HTR-8/SVneo (cell line): ENCODE data around the gene COA4.

ENCODE experiments used
- DNase-seq: peaks from one replicate; pipeline ENCODE4 v3.0.0; 2011; ENCODE audit warnings: low spot score, mixed read lengths; ENCODE audit not compliant: insufficient read length
- FAIRE-seq: peaks from 2 replicates; lab custom pipeline; 2011; peaks lifted over from hg19 to GRCh38; lab: Jason Lieb, UNC

The COA4 gene

DNA sequence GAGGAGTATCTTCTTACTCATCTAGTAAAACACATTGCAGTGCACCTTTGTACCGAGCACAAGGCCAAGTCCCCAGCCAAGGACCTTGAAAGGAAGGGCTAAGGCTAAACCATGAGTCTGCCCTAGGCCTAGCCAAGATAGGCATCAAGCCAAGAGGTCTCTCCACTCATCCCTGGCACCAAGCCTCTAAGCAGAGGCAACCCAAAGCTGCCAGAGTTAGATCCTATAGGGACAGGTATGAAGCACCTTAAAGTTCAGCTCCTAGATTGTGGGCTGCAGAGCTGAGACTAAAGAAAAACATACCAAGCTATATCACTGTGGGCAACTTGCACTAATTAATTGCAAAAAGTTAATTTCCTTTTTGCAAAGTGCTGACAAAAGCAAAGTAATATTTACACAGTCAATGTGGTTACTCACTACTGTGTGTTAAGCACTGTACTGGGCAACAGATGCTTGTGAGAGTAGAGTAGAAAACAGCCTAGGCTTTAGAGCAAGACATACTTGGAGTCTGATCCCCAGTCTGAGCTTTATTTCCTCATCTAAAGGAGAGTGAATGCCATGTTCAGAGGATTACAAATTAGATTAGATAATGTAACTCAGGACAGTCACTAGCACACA, 7.2 kb downstream of the COA4 start:
- DNase-seq: no peak
- FAIRE-seq: no peak

DNA sequence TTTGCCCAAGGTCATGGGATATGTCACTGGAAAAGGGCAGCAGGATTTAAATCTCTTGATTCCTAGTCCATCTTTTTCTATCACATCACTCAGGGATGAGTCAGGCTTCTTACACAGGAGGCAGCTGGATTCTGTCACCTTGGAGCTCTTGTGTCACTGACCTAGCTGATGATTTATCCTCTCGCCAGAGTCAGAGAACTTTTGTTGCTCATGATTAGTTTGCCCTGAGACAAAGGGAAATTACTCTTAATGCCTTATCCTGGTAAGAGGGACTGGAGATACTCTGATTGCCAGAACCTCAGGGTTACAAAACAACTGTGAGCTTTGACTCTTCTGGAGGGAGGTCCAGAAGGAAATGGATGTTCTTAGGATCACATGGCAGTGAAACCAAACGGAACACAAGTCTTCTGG, 10.1 kb downstream of the COA4 start:
- DNase-seq: peak; percentile 90

GRCh38 chr11:73866095-73866579, 10.5 kb downstream of the COA4 start:
- DNase-seq (no peak), FAIRE-seq (no peak)

More for the DNA sequence above, 10.1 kb downstream of the COA4 start:
- FAIRE-seq: peak; percentile 54

DNA sequence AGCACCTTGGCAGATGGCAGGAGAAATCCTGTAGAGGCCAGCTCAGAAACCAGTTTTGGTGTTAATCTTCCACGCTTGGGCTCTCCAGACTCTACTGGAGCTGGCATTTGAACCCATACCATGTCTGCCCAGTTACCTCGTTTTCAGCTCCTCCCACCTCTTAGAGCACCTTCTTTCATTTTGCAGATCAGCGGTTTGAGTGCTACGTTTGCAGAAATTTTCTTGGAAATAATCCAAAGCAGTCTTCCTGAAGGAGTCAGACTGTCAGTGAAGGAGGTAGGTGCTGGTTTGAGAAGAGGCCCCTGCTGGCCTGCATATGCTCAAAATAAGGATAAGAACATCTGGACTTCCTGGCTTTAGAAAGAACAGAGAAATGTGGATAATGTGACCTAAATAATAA, 13.7 kb downstream of the COA4 start:
- FAIRE-seq: no peak

GRCh38 chr11:73860202-73860601, 16.4 kb downstream of the COA4 start:
- DNase-seq: no peak
- FAIRE-seq: no peak

More for the DNA sequence above, 13.7 kb downstream of the COA4 start:
- no peak for DNase-seq

DNA sequence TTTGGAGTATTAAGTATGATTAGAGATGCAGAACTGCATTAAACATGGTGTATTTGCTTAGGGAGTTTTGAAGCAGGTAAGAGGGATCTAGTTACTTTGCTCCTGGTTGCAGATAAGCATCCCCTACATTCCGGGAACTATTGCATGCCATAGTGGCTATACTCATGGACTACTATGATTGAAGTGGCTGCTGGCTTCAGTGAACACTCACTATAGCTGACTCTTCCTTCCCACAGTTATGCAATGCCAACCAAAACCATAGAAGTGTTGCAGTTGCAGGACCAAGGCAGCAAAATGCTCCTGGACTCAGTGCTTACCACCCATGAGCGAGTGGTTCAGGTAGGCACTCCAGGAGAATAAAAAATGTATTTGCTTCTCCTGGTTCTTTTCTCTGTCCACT, 17.0 kb downstream of the COA4 start:
- DNase-seq (no peak), FAIRE-seq (no peak)

DNA sequence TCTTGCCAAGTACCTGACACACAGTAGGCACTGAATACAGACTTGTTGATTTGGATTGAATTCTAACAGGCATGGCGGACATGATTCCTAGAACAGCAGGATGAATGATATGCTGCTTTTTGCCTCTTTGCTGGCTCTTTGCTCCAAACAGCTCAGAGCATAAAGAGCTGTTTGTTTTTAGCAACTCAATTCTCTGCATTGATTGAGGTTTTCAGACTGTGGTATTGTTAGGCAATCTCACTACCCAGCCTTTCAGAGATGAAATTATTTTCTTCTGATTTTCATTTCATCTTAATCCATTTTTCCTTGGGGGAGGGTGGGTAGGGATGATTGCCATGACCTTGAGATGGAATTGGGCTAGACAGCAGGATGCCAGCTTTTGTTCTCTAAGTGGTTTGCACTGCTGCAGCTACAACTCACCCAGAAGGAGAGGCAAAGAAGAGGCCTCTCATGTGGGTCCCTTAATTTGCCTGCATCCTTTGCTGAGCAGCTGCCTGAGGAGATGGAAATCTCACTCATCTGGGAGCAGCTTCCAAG, 20.5 kb downstream of the COA4 start:
- DNase-seq (no peak), FAIRE-seq (no peak)

GRCh38 chr11:73854680-73855079, 22.0 kb downstream of the COA4 start:
- no peak for FAIRE-seq
- no peak for DNase-seq

GRCh38 chr11:73852049-73852448, 24.6 kb downstream of the COA4 start:
- FAIRE-seq: no peak
- DNase-seq: no peak

DNA sequence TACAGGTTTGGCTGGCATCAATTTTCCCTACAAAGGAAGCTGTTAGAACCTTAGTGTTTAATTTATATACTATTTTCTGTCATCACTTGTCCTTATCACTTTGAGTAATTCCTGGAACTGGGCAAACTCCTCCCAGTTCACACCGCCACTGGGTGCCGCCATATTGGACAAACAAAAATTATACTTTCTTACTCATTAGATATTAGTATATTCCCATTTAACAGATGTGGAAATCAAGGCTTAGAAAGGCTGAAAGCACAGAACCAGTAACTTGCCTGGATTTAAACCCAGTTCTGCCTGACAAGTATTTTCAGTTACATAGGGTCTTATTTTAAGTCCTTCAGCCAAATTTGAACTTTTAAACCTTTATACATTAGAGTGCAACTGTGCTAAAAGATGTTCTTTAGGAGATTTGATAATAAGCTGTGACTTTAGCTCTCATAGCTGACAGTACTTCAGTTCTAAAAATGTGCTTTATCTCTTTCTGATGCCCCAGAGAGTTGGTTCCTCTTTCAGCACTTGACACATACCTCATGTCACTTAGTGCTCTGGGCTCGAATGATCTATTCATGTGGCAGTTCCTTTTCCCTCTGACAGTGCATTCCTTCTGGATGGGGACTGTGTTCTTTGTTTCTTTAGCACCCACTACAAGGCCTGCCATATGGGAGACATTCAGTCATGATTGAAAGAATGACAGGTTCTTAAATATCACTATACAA, 25.4 kb downstream of the COA4 start:
- DNase-seq (no peak), FAIRE-seq (no peak)

- FAIRE-seq (no peak), DNase-seq (no peak)
These were observed 37.6 kb downstream of the COA4 start for GRCh38 chr11:73839123-73839457.

GRCh38 chr11:73838443-73839122, 38.1 kb downstream of the COA4 start:
- no peak for FAIRE-seq

GRCh38 chr11:73833067-73833466, 43.6 kb downstream of the COA4 start:
- FAIRE-seq (no peak), DNase-seq (no peak)

More at GRCh38 chr11:73838443-73839122, 38.1 kb downstream of the COA4 start:
- peak; percentile 29 for DNase-seq

GRCh38 chr11:73830261-73830660, 46.4 kb downstream of the COA4 start:
- DNase-seq (no peak), FAIRE-seq (no peak)
